ENCODE results near the gene MCC.
"Not testable (repeated sequence)": the region's sequence is repeated elsewhere in the genome, so short reads cannot be mapped to it uniquely, and the experiment has no call there.

The MCC gene

DNA sequence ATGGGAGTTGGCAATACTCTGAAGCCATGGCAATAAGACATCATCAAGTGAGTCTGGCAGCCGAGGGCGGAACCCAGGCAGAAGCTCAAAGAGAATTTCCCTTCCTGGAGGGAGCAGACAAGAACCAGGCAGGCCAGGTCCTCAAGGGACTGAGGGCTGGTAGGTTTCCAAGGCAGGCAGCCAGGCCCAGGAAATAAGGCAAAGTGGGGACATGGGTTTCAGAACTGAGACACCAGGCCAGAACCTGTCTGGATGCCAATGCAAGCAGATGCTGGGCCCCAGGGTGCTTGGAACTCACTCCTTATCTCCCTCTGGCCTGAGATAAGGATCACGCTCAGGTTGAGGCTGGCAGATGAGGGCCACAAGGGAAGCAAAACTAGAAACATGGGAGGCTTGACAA is 62.3 kb downstream of the MCC start:
- no peaks in the 10 kb centered on the region for H3K36me3 Mint-ChIP-seq (ENCODE audit: low read depth)
- TF ChIP-seq, protein P1, sequence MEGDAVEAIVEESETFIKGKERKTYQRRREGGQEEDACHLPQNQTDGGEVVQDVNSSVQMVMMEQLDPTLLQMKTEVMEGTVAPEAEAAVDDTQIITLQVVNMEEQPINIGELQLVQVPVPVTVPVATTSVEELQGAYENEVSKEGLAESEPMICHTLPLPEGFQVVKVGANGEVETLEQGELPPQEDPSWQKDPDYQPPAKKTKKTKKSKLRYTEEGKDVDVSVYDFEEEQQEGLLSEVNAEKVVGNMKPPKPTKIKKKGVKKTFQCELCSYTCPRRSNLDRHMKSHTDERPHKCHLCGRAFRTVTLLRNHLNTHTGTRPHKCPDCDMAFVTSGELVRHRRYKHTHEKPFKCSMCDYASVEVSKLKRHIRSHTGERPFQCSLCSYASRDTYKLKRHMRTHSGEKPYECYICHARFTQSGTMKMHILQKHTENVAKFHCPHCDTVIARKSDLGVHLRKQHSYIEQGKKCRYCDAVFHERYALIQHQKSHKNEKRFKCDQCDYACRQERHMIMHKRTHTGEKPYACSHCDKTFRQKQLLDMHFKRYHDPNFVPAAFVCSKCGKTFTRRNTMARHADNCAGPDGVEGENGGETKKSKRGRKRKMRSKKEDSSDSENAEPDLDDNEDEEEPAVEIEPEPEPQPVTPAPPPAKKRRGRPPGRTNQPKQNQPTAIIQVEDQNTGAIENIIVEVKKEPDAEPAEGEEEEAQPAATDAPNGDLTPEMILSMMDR (IDR thresholded peaks at IDR 0.05; ENCODE audit: unreplicated experiment in 3 of 3) = no peak
- H3K27me3 Mint-ChIP-seq (ENCODE audit: low read depth) = no peaks in the 10 kb centered on the region
- H3K9me3 Mint-ChIP-seq = no peaks in the 10 kb centered on the region
- no peak overlapping the region for H3K4me3 Mint-ChIP-seq
- peaks cover 3% of the 10 kb centered on the region for H3K4me1 Mint-ChIP-seq
- no peak overlapping the region for H3K27ac Mint-ChIP-seq

DNA sequence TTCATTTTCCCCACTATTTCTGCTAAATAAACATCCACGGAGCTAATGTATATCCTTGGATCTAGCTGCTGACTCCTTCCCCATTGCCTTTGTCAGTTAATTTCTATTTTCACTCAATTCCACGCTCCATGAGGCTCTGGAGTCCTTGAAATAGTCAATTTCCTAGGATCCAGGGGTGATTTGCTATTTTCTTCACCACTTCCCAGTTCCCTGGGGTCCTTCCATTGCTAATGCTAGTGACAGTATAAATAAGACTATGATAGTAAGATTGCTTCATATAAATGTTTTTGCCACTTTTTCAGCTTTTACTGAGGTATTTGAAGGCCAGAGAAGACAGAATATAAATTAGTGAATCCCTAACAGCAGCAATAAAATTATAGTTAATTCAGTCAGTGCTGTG is 66.6 kb downstream of the MCC start:
- Mint-ChIP-seq H3K9me3 (no peaks in the 10 kb centered on the region), H3K4me1 (no peaks in the 10 kb centered on the region), H3K27ac (peak overlapping the region in 2 of 3 experiments; percentile 23 to 45), H3K27me3 (ENCODE audit: low read depth) (no peaks in the 10 kb centered on the region), H3K4me3 (no peak overlapping the region), H3K36me3 (ENCODE audit: low read depth) (no peaks in the 10 kb centered on the region)
- TF ChIP-seq, protein P1 (IDR thresholded peaks at IDR 0.05; ENCODE audit: unreplicated experiment in 3 of 3) = no peak

DNA sequence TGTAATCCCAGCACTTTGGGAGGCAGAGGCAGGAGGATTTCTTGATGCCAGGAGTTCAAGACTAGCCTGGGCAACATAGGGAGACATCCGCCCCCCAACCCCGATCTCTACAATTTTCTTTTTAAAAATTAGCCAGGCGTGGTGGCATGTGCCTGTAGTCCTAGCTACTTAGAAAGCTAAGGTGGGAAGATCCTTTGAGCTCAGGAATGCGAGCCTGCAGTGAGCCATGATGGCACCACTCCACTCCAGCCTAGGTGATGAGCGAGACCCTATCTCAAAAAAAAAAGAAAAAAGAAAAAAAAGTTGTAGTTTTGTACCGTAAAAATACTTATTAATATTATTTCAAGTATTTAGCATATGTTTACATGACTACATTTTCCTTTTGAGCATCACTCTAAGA is 82.7 kb downstream of the MCC start:
- Mint-ChIP-seq H3K4me1 (peaks cover 34% of the 10 kb centered on the region), H3K4me3 (no peak overlapping the region), H3K9me3 (no peaks in the 10 kb centered on the region), H3K27ac (peak overlapping the region in 2 of 3 experiments; percentile 47 to 88), H3K36me3 (ENCODE audit: low read depth) (no peaks in the 10 kb centered on the region), H3K27me3 (ENCODE audit: low read depth) (no peaks in the 10 kb centered on the region)
- TF ChIP-seq, protein P1 (IDR thresholded peaks at IDR 0.05; ENCODE audit: unreplicated experiment in 3 of 3) = no peak

DNA sequence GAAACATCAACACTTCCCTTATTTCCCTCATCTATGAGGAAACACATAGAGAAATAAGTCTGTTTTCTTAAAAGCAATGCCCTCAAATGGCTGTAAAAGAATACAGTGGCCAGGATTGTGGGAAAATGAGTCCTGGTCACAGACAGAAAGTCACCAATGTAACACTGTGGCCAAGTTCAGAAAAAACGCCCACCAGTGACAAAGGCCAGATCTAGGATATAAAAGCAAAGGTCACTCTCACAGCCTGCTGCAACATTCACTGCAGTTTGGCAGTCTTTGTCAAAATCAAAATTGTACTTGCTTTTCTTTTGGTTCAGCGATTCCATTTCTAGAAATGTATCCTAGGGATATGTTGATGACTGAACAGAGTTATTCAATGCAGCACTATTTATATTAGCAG is 84.0 kb downstream of the MCC start:
- Mint-ChIP-seq H3K27ac (peak overlapping the region in 1 of 3 experiments; percentile 40), H3K36me3 (ENCODE audit: low read depth) (no peaks in the 10 kb centered on the region), H3K27me3 (ENCODE audit: low read depth) (no peaks in the 10 kb centered on the region), H3K9me3 (no peaks in the 10 kb centered on the region), H3K4me1 (peaks cover 34% of the 10 kb centered on the region), H3K4me3 (no peak overlapping the region)
- TF ChIP-seq, protein P1 (IDR thresholded peaks at IDR 0.05; ENCODE audit: unreplicated experiment in 3 of 3) = no peak

DNA sequence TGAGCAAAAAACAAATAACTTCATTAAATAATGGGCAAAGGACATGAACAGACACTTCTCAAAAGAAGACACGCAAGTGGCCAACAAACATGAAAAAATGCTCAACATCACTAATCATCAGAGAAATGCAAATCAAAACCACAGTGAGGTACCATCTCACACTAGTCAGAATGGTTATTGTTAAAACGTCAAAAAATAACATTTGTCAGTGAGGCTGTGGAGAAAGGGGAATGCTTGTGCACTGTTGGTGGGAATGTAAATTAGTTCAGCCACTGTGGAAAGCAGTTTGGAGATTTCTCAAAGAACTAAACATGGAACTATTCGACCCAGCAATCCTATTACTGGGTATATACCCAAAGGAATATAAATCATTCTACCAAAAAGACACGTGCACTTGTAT is 90.3 kb downstream of the MCC start:
- H3K4me1 Mint-ChIP-seq = peaks cover 12% of the 10 kb centered on the region
- H3K27me3 Mint-ChIP-seq (ENCODE audit: low read depth); H3K36me3 Mint-ChIP-seq (ENCODE audit: low read depth); H3K9me3 Mint-ChIP-seq; H3K4me3 Mint-ChIP-seq: not testable (repeated sequence)
- peak overlapping the region in 2 of 3 experiments; percentile 28 to 59 for H3K27ac Mint-ChIP-seq

DNA sequence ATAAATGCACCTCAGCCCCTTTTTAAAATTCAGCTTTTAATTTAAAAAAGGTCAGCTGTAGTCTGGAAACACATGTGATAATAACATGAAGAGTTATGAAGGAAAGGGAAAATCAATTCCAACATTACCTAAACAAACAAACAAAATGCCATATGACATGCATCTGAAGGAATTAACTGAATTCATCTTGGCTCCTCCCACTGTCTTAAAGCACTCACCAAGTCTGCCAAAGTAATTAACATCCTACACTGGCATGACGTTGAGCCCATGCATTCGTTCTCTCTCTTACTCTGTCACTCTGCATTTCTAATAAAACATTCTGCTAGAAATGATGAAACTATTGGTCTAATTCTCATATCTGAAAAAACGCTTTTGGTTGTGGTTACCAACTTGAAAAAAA is 91.2 kb downstream of the MCC start:
- peak overlapping the region in 2 of 3 experiments; percentile 59 to 70 for H3K27ac Mint-ChIP-seq
- H3K9me3 Mint-ChIP-seq = no peaks in the 10 kb centered on the region
- peaks cover 12% of the 10 kb centered on the region for H3K4me1 Mint-ChIP-seq
- no peak overlapping the region for H3K4me3 Mint-ChIP-seq
- H3K27me3 Mint-ChIP-seq (ENCODE audit: low read depth) = no peaks in the 10 kb centered on the region
- TF ChIP-seq, protein P1 (IDR thresholded peaks at IDR 0.05; ENCODE audit: unreplicated experiment in 3 of 3) = no peak
- no peaks in the 10 kb centered on the region for H3K36me3 Mint-ChIP-seq (ENCODE audit: low read depth)

Measured in nephron (organoid).